NK-92 treated with Interleukin-12 subunit alpha and Interleukin-12 subunit beta, amount 100 ng/mL, for 24 hours (cell line): ENCODE data around the gene CCDC92.

ENCODE experiments used
- DNase-seq: peaks from one replicate; lab custom pipeline; 2025; lab: John Stamatoyannopoulos, UW

CCDC92 gene

DNA sequence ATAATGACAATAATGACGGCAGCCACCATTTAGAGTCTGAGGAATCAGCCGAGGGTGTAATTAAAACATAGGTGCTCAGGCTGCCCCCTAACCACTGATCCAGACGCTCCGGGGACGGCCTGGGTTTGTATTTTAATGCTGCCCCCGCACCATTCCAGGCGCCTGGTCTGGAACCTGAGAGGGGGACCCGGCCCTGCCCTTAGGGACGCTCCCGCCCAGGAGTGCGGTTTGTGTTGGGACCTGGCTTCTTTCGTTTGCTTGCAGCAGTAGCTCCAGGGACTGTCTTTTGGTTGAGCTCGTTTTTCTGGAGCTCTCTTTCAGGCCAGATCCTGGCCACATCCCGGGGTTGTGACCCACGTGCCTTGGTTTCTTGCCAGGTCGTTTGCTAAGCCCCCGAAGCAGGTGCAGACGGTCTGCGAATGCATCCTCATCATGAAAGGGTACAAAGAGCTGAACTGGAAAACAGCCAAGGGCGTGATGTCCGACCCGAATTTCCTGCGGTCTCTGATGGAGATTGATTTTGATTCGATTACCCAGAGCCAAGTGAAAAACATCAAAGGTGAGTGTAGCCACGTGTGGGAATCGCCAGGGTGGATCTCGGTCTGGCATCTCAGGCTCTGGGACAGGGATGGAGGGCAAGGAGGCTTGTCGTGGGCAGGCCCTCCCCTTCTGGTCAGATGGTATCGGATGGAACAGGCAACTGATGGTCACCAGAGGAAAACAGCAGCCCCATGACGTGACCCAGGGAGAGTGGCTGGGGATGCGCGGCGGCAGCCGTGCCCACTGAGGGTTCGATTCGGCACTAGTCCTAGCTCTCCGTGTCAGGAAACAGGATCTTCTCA lies 63.5 kb downstream of the CCDC92 start:
- DNase-seq, result no peak

DNA sequence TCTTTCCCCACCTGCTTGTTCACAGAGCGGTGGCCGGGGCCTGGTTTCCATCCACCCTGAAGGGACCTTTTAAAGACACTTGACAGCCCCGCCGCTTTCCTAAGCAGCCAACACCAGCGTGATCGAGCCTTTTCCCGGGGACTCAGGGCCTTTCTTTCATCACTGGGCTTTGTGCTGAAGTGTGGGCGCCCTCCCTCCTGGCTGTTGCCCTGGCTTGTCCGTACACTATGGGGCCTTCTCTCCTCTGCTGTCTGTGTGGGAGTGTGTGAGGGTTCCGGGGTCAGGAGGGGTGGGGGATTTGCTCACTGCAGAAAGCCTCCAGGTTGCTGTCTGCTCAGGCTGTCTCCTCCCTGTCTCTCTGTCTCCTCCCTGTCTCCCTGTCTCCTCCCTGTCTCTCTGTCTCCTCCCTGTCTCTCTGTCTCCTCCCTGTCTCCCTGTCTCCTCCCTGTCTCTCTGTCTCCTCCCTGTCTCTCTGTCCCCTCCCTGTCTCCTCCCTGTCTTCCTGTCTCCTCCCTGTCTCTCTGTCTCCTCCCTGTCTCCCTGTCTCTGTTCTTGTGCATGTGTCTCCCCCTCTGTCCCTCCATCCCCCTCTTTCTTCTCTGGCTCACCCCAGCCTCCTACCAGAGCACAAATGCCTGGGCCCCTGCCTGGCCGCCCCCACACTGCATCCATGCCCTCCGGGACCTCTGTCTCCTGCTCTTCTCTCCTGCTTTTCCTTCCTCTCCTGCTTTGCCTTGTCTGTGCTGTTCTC lies 64.7 kb downstream of the CCDC92 start:
- DNase-seq, result no peak

DNA sequence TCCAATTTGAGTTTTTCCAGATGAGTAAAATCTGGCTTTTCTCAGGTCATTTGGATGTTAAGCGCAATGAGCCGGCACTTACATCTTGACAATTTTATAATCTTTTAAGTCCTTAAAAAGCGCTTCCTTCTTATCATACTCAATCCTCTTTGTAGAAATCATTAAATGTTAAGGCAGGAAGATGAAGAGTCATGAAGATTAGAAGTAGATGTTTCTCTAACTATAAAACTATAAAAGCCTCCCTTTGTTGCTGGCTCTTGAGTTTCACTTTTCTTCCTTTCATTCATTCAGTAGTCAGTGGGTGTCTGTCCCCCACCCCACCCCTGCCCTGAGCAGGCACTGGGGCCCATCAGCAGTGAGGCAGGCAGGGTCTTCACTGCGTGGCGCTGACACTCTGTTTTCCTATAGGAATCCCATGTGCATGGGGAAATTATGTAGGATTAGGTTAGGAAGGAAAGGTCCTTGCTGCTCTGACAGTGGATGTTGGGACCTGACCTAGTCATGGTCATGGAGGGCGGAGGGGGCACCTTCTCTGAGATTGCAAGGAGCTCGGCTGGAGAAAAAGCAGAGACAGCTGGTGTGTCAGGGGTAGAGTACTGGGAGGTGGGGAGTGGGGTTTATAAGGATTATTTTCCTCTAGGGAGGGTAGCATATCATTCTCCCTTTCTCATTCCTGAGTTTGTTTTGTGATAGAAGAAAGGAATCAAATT lies 65.8 kb downstream of the CCDC92 start:
- no peak for DNase-seq

DNA sequence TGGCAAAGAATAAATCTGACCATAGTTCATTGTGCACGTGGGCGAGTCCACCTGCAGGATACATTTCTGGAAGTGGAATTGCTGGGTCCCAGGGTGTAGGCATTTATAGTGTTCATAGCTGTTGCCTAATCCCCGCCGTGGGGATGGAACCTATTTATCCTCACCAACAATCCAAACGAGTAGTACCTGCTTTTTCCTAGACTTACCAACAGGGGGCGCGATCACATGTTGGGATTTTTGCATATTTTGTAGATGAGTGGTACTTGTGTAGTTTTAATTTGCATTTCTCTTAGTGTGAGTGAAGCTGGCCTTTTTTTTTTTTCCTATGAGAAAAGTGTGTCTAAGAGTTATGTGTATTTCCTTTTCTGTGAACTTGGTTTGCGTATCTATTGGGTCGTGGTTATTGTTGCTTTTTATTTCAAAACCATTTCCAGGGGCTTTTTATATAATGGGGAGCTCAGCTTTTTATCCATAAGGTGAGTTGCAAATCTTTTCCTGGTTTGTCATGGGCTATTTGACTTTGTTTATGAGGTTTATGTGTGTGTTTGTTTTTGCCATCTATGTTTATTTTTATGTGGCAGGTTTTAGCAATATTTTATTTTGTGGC lies 67.2 kb downstream of the CCDC92 start:
- peak; percentile 12 for DNase-seq

DNA sequence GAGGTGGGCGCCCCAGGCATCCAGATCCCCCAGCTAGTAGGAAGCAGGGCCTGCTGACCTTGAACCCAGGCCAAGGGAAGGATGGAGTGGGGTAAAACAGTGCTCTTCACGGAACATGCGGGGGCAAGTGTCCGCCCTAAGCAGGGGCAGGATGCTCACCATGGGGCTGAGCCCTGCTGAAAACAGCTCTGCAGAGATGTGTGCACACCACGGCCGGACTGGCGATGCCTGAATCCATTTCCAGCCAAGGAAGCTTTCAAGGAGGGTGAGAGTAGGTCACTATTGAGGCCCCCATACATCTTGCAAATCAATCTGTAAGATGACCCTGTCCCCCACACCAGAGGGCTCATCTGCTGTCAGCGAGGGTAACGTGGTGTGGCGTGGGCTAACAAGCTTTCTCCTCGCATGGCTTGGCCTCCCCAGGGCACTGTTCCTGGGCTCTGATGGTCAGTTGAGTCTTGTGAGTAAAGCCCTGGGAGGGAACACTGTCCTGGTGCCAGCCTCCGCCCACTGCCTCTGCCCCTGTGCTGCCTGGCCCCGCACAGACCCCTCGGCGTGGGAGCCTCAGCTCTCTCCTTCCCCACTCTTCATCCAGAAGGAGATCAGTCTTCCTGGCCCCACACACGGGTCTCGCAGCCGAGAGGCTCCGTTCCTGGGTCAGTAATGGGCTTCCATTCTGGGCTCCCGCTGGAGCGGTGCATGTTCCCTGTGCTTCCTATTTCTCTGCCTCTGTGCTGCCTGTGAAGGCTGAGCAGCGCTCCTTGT lies 69.1 kb downstream of the CCDC92 start:
- no peak for DNase-seq

DNA sequence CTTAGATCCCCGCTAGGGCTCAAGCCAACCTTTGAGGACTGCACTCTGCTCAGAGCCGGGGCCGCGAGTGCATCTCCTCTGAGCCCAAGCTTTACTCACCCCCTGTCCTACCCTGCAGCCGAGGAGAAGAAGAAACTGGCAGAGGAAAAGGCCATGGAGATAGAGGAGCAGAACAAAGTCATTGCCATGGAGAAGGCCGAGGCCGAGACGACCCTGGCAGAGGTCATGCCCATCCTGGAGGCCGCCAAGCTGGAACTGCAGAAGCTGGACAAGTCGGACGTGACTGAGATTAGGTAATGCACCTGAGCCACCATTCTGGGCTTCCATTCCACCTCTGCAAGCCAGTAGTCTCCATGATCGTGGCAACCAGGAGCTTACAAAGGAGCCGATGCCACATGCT lies 69.8 kb downstream of the CCDC92 start:
- DNase-seq, result no peak

DNA sequence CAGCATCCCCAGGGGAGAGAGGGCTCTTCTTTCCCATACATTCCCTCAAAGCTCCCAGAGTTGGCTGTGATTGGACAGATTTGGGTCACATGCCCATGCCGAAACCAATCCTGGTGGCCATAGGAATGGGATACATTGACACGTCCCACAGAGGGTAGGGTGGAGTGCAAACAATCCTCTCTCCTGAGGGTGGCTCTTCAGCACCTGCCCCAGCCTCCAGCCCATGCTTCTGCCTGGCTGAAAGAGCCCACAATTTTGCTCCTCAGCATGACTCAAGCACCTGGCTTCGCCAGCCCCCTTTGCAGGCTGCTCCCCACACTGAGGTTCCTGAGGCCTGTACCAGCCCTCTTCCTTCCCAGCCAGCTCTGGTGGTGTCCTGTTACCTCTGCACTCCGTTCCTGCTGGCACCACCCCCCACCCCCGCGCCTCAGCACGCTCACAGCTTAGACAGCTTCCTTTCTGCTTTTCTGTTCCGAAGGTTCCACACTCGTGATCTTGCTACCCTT lies 71.7 kb downstream of the CCDC92 start:
- DNase-seq, result no peak

DNA sequence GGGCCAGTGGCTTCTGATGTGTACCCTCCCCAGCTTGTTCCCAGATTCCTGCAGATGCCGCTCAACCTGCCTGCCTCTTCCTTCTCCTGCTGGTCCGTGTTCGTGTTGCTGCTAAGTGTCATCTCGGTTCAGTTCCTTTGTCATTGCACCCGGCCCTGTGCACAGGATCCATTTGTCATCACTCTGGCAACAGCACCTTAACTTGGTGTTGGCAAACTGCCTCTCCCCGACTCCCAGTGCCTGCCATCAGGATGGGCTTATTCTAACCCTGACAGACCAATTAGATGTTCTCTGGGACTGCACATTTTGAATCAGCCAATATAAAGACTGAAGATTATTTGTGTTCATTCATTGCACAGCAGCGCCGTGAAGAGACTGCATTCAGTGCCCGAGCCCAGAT lies 73.3 kb downstream of the CCDC92 start:
- no peak for DNase-seq

DNA sequence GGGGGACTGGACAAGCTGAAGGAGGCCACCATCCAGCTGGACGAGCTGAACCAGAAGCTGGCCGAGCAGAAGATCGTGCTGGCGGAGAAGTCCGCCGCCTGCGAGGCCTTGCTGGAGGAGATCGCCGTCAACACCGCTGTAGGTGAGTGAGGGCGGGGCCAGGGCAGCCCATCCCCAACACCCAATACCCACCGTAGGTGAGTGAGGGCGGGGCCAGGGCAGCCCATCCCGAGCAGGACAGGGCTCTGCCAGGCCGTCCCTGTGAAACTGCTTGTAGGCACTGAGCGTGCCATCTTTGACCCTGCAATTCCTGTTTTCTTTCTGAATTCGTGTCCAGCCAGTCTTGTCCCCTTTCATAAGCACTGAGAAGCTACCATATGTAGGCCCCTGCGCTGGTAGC lies 74.0 kb downstream of the CCDC92 start:
- no peak for DNase-seq

DNA sequence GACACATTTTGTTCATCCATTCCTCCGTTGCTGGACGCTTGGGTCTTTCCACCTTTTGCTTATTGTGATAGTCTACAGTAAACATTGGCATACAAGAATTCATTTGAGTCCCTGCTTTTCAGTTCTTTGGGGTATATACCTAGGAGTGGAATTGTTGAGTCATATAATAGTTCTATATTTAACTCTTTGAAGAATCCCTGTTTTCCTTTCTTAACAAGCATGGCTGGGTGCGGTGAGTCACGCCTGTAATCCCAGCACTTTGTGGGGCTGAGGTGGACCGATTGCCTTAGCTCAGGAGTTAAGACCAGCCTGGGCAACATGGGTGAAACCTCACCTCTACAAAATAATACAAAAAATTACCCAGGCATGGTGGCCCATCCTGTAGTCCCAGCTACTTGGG lies 75.4 kb downstream of the CCDC92 start:
- DNase-seq, result no peak

DNA sequence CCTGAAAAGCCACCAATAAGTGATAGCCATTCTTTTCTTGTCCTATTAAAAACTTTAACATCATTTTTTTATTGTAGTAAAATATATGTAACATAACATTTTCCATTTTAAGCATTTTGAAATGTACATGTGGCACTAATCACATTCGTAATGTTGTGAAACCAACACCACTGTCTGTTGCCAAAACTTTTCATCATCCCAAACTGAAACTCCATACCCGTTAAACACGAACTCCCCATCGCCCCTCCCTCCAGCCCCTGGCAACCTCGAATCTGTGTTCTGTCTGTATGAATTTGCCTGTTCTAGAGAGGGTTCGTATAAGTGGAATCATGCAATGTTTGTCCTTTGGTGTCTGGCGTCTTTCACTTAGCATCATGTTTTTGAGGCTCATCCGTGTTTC lies 75.9 kb downstream of the CCDC92 start:
- no peak for DNase-seq

DNA sequence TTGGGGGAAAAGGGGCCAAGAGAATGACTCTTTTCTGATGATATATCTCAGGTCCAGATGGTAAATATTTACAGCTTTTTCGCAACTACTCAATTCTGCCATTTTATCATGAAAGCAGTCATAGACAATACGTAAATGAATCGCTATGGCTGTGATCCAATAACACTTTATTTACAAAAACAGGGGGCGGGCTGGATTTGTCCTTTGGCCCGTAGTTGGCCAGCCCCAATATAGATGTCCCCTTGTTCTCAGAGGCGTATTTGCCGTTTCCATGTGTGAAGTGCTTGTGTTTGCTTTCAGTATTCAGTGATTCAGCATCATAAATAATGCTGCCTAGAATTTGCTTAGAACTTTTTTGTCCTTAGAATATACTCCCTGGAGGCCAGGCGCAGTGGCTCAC lies 77.2 kb downstream of the CCDC92 start:
- no peak for DNase-seq

DNA sequence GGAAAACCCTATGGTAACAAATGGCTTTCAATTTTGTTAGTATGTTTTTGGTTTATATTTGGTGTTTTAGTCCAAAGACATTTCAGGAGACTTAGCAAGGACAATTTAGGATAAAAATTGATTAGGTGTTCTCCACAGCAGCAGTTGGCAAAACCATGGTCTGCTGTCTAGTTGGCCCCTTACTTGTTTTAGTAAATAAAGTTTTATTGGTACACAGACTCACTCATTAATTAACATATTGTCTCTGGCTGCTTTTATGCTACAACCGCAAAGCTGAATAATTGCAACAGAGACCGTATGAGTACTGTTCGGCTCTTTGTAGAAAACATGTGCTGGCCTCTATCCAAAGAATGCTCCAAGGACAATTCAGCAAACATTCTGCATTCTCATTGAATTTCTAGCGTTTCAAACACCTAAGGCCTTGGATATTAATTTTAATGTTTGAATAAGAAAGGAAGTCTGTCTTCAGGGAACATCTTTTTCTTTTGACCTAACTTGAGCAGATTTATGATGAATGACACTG lies 77.7 kb downstream of the CCDC92 start:
- no peak for DNase-seq

DNA sequence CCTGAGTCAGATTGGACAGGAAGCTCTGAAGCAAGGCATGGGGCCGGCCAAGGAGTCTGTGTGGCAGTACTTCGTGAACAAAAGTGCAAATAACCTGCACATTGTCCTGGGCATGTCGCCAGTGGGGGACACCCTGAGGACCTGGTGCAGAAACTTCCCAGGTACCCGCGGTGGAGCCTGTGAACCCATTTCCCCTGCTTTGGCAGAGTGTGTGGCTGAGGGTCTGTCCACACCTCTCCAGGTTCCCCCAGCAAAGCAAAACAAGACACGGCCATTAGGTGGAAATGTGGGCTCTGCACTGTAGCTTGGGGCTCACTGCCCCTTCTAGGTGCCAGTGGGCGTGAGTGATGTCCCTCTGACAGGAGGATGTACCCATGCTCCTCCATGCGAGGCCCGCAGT lies 79.4 kb downstream of the CCDC92 start:
- DNase-seq, result no peak

DNA sequence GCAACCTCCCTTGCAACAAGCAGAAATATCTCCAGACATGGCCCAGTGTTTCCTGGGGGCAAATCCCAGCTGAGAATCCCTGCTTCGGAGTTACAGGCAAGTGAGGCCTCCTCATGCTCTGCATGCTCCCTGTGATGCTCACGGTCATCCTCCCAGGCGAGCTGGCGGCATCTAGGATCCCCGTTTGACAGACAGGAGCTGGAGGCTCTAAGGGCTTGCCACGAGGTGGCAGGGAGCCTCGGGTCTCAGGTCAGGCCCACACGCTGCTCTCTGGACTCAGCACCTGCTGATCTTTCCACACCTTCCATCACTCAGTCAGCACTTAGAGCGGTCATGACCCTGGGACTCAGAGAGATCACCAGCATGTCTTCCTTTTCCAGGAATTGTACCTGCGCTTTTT lies 79.8 kb downstream of the CCDC92 start:
- DNase-seq, result no peak

DNA sequence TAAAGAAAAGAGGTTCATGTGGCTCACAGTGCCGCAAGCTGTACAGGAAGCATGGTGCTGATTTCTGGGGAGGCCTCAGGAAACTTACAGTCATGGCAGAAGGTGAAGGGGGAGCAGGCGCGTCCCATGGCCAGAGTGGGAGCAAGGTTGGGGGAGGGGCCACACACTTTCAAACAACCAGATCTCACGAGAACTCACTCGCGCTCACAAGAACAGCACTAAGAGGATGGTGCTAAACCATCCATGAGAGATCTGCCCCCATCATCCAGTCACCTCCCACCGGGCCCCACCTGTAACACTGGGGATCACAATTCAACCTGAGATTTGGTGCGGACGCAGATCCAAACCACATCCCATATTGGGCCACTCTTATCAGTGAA lies 80.5 kb downstream of the CCDC92 start:
- no peak for DNase-seq

DNA sequence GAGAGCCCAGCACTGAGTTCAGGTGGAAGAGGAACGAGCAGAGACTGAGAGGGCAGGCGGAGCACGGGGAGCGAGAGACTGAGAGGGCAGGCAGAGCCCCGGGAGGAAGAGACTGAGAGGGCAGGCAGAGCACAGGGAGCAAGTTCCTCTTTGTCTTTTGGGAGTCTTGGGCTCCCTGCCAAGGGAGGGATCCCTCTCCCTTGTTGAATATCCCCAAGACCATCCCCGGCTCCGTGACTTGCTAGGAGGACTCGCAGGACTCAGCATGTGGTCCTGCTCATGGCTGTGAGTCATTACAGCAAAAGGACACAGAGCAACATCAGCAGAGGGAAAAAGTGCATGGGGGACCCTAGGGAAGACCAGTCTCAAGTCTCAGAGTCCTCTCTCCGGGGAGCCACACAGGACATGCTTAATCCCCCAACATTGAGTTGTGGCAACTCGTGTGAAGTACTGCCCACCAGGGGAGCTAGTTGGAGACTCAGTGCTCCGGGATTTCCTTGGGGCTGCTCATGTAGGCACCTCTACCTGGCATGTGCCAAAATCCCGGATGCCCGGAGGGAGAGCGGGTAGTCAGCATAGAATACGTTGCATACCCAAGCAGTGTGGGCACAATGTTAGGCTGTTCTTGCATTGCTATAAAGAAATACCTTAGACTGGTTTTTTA lies 81.0 kb downstream of the CCDC92 start:
- no peak for DNase-seq

DNA sequence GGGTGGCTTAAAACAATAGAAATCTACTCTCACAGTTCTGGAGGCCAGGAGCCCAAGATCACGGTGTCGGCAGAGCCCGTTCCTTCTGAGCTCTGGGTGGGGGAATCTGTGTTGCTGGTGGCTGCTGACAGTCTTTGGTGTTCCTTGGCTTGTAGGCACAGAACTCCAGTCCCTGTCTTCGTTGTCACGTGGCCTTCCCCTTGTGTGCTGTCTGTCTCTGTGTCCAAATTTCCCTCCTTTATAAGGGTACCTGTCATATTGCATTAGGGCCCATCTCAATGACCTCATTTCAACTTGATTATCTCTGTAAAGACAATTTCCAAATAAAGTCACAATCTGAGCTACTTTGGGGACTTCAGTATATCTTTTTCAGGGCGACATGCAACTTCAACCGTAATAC lies 81.6 kb downstream of the CCDC92 start:
- DNase-seq, result no peak

DNA sequence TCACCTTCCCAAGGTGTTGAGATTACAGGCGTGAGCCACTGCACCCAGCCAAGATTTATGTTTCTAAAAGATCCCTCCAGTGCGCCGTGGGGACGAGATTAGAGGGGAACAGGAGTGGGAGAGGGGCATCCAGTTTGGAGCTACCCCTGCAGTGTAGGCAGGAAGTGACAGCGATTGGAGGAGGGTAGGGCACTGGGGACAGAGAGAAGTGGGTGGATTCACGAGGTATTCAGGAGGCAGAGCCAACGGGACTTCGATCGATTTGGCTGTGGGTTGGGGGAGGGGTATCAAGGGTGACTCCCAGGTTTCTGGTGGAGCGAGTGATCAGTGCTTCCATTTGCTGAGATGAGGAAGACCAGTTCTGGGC lies 82.1 kb downstream of the CCDC92 start:
- DNase-seq, result no peak

DNA sequence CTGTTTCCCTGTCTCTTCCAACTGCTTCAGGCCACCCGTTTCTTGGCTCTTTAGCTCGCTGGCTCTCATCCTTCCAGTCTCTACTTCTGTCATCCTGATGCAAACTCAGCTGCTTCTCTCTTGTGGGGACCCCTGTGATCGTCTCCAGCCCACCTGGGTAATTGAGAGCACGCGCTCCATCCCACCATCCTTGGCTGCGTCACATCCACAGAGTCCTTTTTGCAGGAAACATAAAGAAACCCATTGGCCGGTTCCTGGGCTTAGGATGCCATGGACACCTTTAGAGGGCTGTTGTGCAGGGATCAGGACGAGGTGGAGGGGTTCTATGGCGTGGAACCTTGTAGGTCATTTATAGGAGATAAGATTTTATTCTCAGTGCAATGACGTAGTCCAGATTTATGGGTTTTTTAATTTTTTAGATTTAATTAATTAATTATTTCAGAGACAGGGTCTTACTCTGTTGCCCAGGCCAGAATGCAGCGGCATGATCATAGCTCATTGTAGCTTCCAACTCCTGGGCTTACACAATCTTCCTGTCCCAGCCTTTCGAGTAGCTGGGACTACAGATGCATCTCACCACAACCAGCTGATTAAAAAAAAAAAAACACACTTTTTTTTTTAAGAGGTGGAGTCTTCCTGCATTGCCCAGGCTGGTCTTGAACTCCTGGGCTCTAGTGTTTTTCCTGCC lies 82.6 kb downstream of the CCDC92 start:
- DNase-seq, result no peak
